AG09309 (cell line): ENCODE data around the gene PKN2.
A peak's percentile ranks its signal among the peaks of the same experiment; 100 is the strongest.

Source experiments
- DNase-seq: peaks from one replicate; pipeline ENCODE4 v3.0.0-alpha.2; 2010; ENCODE audit warnings: low read depth
- H3K4me3 ChIP-seq: 2 replicates; pipeline ENCODE4 v1.5.1; 2011; ENCODE audit warnings: mild to moderate bottlenecking, low read depth, low read length, moderate library complexity; ENCODE audit not compliant: control insufficient read depth
- CTCF ChIP-seq: IDR thresholded peaks from 2 replicates; pipeline ENCODE4 v1.5.1; 2011; ENCODE audit warnings: mild to moderate bottlenecking, low read depth, low read length, inconsistent platforms; ENCODE audit not compliant: insufficient read depth, control insufficient read depth; ENCODE audit errors: missing control alignments

PKN2 gene

GRCh38 chr1:88670462-88670861 is 13.6 kb upstream of the PKN2 start:
- H3K4me3 ChIP-seq = no peak overlapping the region
- DNase-seq = no peak
- TF ChIP-seq CTCF = no peak

GRCh38 chr1:88673446-88673845 is 10.6 kb upstream of the PKN2 start:
- TF ChIP-seq CTCF = no peak
- no peak overlapping the region for H3K4me3 ChIP-seq
- no peak for DNase-seq

- no peak for DNase-seq
- H3K4me3 ChIP-seq = no peak overlapping the region
- no peak for TF ChIP-seq CTCF
Measured at GRCh38 chr1:88678405-88678804, 5.7 kb upstream of the PKN2 start.

- H3K4me3 ChIP-seq = no peak overlapping the region
- TF ChIP-seq CTCF = no peak
- no peak for DNase-seq
Measured at GRCh38 chr1:88680471-88680870, 3.6 kb upstream of the PKN2 start.

GRCh38 chr1:88680911-88681622 is 3.0 kb upstream of the PKN2 start:
- H3K4me3 ChIP-seq = no peak overlapping the region
- TF ChIP-seq CTCF = no peak
- no peak for DNase-seq

- H3K4me3 ChIP-seq = peak overlapping the region; percentile 98
- no peak for TF ChIP-seq CTCF
- no peak for DNase-seq
Measured at GRCh38 chr1:88684482-88685258, 597 bp downstream of the PKN2 start.
